ENCODE results near the gene HHATL.

The HHATL gene

DNA sequence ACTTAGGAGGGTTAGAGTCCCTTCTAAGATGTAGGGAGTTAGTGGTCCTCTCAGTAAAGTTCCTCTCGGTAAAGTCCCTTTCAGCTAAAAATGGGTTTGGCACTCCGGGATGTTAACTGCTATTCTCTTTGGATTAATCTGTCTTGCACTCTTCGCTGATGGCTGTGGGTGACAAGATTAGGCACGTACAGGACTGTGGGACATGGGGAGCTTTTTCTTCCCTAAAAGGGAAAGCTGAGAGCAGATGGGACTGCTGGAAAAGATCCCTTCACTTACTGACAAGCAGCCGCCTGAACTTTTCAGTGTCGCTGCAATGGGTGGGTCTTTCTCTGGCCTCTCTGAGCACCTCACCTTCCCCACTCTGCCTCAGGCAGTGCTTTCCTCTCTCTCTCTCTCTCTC lies 16.4 kb upstream of the HHATL start:
- Histone ChIP-seq H3K4me2 (ENCODE audit: insufficient read depth, low read length, poor library complexity, severe bottlenecking) (no peak overlapping the region), H3K9ac (ENCODE audit: low read depth, low read length, poor library complexity) (no peak overlapping the region), H3K27me3 (ENCODE audit: control insufficient read depth in 3 of 3, insufficient read depth in 3 of 3, low read depth in 1 of 3, low read length in 3 of 3) (peaks cover 0 to 9% (median 0%) of the 10 kb centered on the region in 3 experiments), H4K8ac (ENCODE audit: low read depth, low read length) (no peak overlapping the region), H3K79me1 (ENCODE audit: low read depth, low read length) (no peaks in the 10 kb centered on the region), H2AK5ac (ENCODE audit: low read depth, low read length) (no peak overlapping the region), H4K91ac (ENCODE audit: low read depth, low read length, poor library complexity) (no peak overlapping the region), H3K27ac (replicated peaks; ENCODE audit: low read length) (no peak overlapping the region), H2BK12ac (ENCODE audit: low read length) (no peak overlapping the region), H3K4me1 (ENCODE audit: control insufficient read depth in 2 of 2, insufficient read depth in 1 of 2, low read depth in 1 of 2, low read length in 2 of 2) (no peaks in the 10 kb centered on the region), H3K9me3 (replicated peaks in 1 of 2; ENCODE audit: control insufficient read depth in 2 of 2, insufficient read depth in 1 of 2, low read depth in 1 of 2, low read length in 2 of 2) (no peaks in the 10 kb centered on the region), H2BK5ac (ENCODE audit: low read length) (no peak overlapping the region), H3K18ac (ENCODE audit: low read length) (no peak overlapping the region), H3K14ac (ENCODE audit: low read length) (no peak overlapping the region), H3K23ac (ENCODE audit: low read depth, low read length, poor library complexity) (no peak overlapping the region), H3K4ac (ENCODE audit: low read length) (no peak overlapping the region), H2BK15ac (ENCODE audit: low read length) (no peak overlapping the region), H2BK120ac (ENCODE audit: low read depth, low read length) (no peak overlapping the region), H3K36me3 (replicated peaks in 1 of 2; ENCODE audit: control insufficient read depth in 2 of 2, insufficient read depth in 2 of 2, low read length in 2 of 2) (no peaks in the 10 kb centered on the region), H2AFZ (ENCODE audit: low read length) (no peak overlapping the region), H3K4me3 (ENCODE audit: low read length in 2 of 2) (no peak overlapping the region)
- DNase-seq (ENCODE audit: low spot score), result no peak
- no CpG with 5 or more reads among the region's 6 CpGs for WGBS, 2 donors (ENCODE audit: extremely low coverage in 2 of 2, insufficient read length in 2 of 2, insufficient replicate concordance in 1 of 2)

DNA sequence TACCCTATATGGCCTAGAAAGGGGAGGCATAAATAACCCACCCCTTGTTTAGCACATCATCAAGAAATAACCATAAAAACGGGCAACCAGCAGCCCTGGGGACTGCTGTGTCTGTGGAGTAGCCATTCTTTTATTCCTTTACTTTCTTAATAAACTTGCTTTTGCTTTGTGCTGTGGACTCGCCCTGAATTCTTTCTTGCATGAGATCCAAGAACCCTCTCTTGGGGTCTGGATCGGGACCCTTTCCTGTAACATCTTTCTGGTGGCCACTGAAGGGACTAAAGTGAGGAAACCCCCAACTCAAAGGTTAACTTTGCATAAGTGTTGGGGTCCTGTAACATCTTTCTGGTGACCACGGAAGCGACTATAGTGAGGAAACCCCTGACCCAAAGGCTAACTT lies 15.7 kb upstream of the HHATL start:
- DNase-seq (ENCODE audit: low spot score), result no peak
- Histone ChIP-seq H3K36me3 (replicated peaks in 1 of 2; ENCODE audit: control insufficient read depth in 2 of 2, insufficient read depth in 2 of 2, low read length in 2 of 2) (no peaks in the 10 kb centered on the region), H3K14ac (ENCODE audit: low read length) (no peak overlapping the region), H3K18ac (ENCODE audit: low read length) (no peak overlapping the region), H2BK15ac (ENCODE audit: low read length) (no peak overlapping the region), H3K27ac (replicated peaks; ENCODE audit: low read length) (no peak overlapping the region), H3K27me3 (ENCODE audit: control insufficient read depth in 3 of 3, insufficient read depth in 3 of 3, low read depth in 1 of 3, low read length in 3 of 3) (peaks cover 0 to 13% (median 0%) of the 10 kb centered on the region in 3 experiments), H3K4ac (ENCODE audit: low read length) (no peak overlapping the region), H3K4me3 (ENCODE audit: low read length in 2 of 2) (no peak overlapping the region), H4K8ac (ENCODE audit: low read depth, low read length) (no peak overlapping the region), H4K91ac (ENCODE audit: low read depth, low read length, poor library complexity) (no peak overlapping the region), H2BK12ac (ENCODE audit: low read length) (no peak overlapping the region), H2AFZ (ENCODE audit: low read length) (no peak overlapping the region), H3K9ac (ENCODE audit: low read depth, low read length, poor library complexity) (no peak overlapping the region), H3K4me2 (ENCODE audit: insufficient read depth, low read length, poor library complexity, severe bottlenecking) (no peak overlapping the region), H2BK120ac (ENCODE audit: low read depth, low read length) (no peak overlapping the region), H3K4me1 (ENCODE audit: control insufficient read depth in 2 of 2, insufficient read depth in 1 of 2, low read depth in 1 of 2, low read length in 2 of 2) (no peaks in the 10 kb centered on the region), H2BK5ac (ENCODE audit: low read length) (no peak overlapping the region), H3K9me3 (replicated peaks in 1 of 2; ENCODE audit: control insufficient read depth in 2 of 2, insufficient read depth in 1 of 2, low read depth in 1 of 2, low read length in 2 of 2) (no peaks in the 10 kb centered on the region), H2AK5ac (ENCODE audit: low read depth, low read length) (no peak overlapping the region), H3K23ac (ENCODE audit: low read depth, low read length, poor library complexity) (no peak overlapping the region), H3K79me1 (ENCODE audit: low read depth, low read length) (no peaks in the 10 kb centered on the region)
- WGBS, 2 donors (ENCODE audit: extremely low coverage in 2 of 2, insufficient read length in 2 of 2, insufficient replicate concordance in 1 of 2), result no CpG with 5 or more reads among the region's 5 CpGs

DNA sequence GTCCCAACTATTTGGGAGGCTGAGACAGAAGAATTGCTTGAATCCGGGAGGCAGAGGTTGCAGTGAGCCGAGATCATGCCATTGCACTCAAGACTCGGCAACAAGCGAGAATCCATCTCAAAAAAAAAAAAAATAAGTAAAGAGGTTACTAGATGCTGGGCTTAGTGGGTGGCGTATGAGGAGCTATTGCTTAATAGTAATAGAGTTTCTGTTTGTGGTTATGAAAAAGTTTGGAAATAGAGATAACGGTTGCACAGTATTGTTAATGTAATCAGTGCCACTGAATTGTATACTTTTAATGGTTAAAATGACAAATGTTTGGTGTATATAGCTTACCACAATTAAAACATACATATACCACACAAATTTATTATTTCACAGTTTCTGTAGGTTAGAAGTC lies 14.7 kb upstream of the HHATL start:
- H3K23ac ChIP-seq (ENCODE audit: low read depth, low read length, poor library complexity), result no peak overlapping the region

DNA sequence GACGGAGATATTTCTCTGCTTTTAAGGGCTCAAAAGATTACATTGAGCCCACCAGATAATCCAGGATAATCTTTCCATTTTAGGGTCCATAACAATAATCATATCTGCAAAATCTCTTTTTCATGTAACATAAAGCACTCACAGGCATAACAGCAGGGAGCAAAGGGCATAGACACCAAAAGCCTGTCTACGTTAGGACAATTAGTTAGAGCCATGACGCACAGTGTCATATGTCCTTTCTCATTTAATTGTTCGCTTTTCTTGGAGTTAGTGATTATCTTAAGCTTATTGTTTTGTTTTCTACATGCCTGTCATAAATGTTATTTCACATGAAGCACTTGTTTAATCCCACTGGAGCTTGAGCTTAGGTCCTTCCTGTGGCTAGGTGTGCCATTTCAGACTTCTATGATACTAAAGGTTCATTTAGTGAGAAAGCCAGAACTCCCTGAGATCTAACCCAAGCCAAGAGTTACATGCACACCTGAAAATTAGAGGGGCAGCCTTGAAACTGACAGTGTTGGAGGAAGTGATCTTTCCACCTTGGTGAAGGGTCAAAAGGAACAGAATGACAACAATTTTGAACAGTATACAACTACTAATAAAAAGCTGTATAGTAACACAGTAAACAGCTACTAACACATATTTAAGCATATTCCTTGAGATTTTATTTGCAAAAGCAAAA lies 11.7 kb upstream of the HHATL start:
- Histone ChIP-seq H2BK120ac (ENCODE audit: low read depth, low read length) (no peak overlapping the region), H2BK12ac (ENCODE audit: low read length) (no peak overlapping the region), H3K79me1 (ENCODE audit: low read depth, low read length) (no peaks in the 10 kb centered on the region), H3K4ac (ENCODE audit: low read length) (no peak overlapping the region), H2BK5ac (ENCODE audit: low read length) (no peak overlapping the region), H3K36me3 (replicated peaks in 1 of 2; ENCODE audit: control insufficient read depth in 2 of 2, insufficient read depth in 2 of 2, low read length in 2 of 2) (no peaks in the 10 kb centered on the region), H3K14ac (ENCODE audit: low read length) (no peak overlapping the region), H4K91ac (ENCODE audit: low read depth, low read length, poor library complexity) (no peak overlapping the region), H2AK5ac (ENCODE audit: low read depth, low read length) (no peak overlapping the region), H3K23ac (ENCODE audit: low read depth, low read length, poor library complexity) (no peak overlapping the region), H3K18ac (ENCODE audit: low read length) (no peak overlapping the region), H4K8ac (ENCODE audit: low read depth, low read length) (no peak overlapping the region), H3K27ac (replicated peaks; ENCODE audit: low read length) (no peak overlapping the region), H3K4me1 (ENCODE audit: control insufficient read depth in 2 of 2, insufficient read depth in 1 of 2, low read depth in 1 of 2, low read length in 2 of 2) (peaks cover 0 to 1% of the 10 kb centered on the region in 2 donors), H2AFZ (ENCODE audit: low read length) (no peak overlapping the region), H3K9ac (ENCODE audit: low read depth, low read length, poor library complexity) (no peak overlapping the region), H2BK15ac (ENCODE audit: low read length) (no peak overlapping the region), H3K4me3 (ENCODE audit: low read length in 2 of 2) (no peak overlapping the region), H3K4me2 (ENCODE audit: insufficient read depth, low read length, poor library complexity, severe bottlenecking) (no peak overlapping the region), H3K27me3 (ENCODE audit: control insufficient read depth in 3 of 3, insufficient read depth in 3 of 3, low read depth in 1 of 3, low read length in 3 of 3) (peaks cover 0 to 31% (median 0%) of the 10 kb centered on the region in 3 experiments), H3K9me3 (replicated peaks in 1 of 2; ENCODE audit: control insufficient read depth in 2 of 2, insufficient read depth in 1 of 2, low read depth in 1 of 2, low read length in 2 of 2) (no peaks in the 10 kb centered on the region)
- WGBS, 2 donors (ENCODE audit: extremely low coverage in 2 of 2, insufficient read length in 2 of 2, insufficient replicate concordance in 1 of 2), result no CpG with 5 or more reads among the region's 4 CpGs
- DNase-seq (ENCODE audit: low spot score), result no peak

More for the DNA sequence above, 14.7 kb upstream of the HHATL start:
- Histone ChIP-seq H2BK12ac (ENCODE audit: low read length) (no peak overlapping the region), H3K27me3 (ENCODE audit: control insufficient read depth in 3 of 3, insufficient read depth in 3 of 3, low read depth in 1 of 3, low read length in 3 of 3) (peaks cover 0 to 22% (median 0%) of the 10 kb centered on the region in 3 experiments), H3K9ac (ENCODE audit: low read depth, low read length, poor library complexity) (no peak overlapping the region), H3K4ac (ENCODE audit: low read length) (no peak overlapping the region), H4K91ac (ENCODE audit: low read depth, low read length, poor library complexity) (no peak overlapping the region), H3K4me2 (ENCODE audit: insufficient read depth, low read length, poor library complexity, severe bottlenecking) (no peak overlapping the region), H3K4me3 (ENCODE audit: low read length in 2 of 2) (no peak overlapping the region), H3K79me1 (ENCODE audit: low read depth, low read length) (no peaks in the 10 kb centered on the region), H3K27ac (replicated peaks; ENCODE audit: low read length) (no peak overlapping the region), H3K18ac (ENCODE audit: low read length) (no peak overlapping the region), H2AK5ac (ENCODE audit: low read depth, low read length) (no peak overlapping the region), H3K4me1 (ENCODE audit: control insufficient read depth in 2 of 2, insufficient read depth in 1 of 2, low read depth in 1 of 2, low read length in 2 of 2) (no peaks in the 10 kb centered on the region), H2BK120ac (ENCODE audit: low read depth, low read length) (no peak overlapping the region), H4K8ac (ENCODE audit: low read depth, low read length) (no peak overlapping the region), H3K9me3 (replicated peaks in 1 of 2; ENCODE audit: control insufficient read depth in 2 of 2, insufficient read depth in 1 of 2, low read depth in 1 of 2, low read length in 2 of 2) (no peaks in the 10 kb centered on the region), H2AFZ (ENCODE audit: low read length) (no peak overlapping the region), H3K14ac (ENCODE audit: low read length) (no peak overlapping the region), H2BK15ac (ENCODE audit: low read length) (no peak overlapping the region), H3K36me3 (replicated peaks in 1 of 2; ENCODE audit: control insufficient read depth in 2 of 2, insufficient read depth in 2 of 2, low read length in 2 of 2) (no peaks in the 10 kb centered on the region), H2BK5ac (ENCODE audit: low read length) (no peak overlapping the region)
- DNase-seq (ENCODE audit: low spot score), result no peak
- WGBS, 2 donors (ENCODE audit: extremely low coverage in 2 of 2, insufficient read length in 2 of 2, insufficient replicate concordance in 1 of 2), result no CpG with 5 or more reads among the region's 6 CpGs
